CD4-positive, alpha-beta T cell treated with Interleukin-17A for 1 hour (primary cell): ENCODE measurements around the gene TMEM72.

Experiments used
- DNase-seq: peaks from one replicate; pipeline ENCODE4 v3.0.0-alpha.2; 2020

The TMEM72 gene

GRCh38 chr10:44890696-44891563, 20.2 kb upstream of the TMEM72 start:
- DNase-seq, result no peak

- DNase-seq, result no peak
Observed at GRCh38 chr10:44891721-44892120, 19.4 kb upstream of the TMEM72 start.

GRCh38 chr10:44893604-44894468, 17.3 kb upstream of the TMEM72 start:
- no peak for DNase-seq

- no peak for DNase-seq
Observed at GRCh38 chr10:44894691-44895090, 16.4 kb upstream of the TMEM72 start.

GRCh38 chr10:44895280-44895679, 15.9 kb upstream of the TMEM72 start:
- no peak for DNase-seq

- DNase-seq, result no peak
Observed at GRCh38 chr10:44897049-44897448, 14.1 kb upstream of the TMEM72 start.

- no peak for DNase-seq
Observed at GRCh38 chr10:44898665-44899064, 12.5 kb upstream of the TMEM72 start.

GRCh38 chr10:44899450-44900080, 11.6 kb upstream of the TMEM72 start:
- DNase-seq, result no peak

- no peak for DNase-seq
Observed at GRCh38 chr10:44902941-44903545, 8.1 kb upstream of the TMEM72 start.

- no peak for DNase-seq
Observed at GRCh38 chr10:44906486-44906885, 4.7 kb upstream of the TMEM72 start.

GRCh38 chr10:44907556-44907955, 3.6 kb upstream of the TMEM72 start:
- no peak for DNase-seq

GRCh38 chr10:44908066-44908749, 2.9 kb upstream of the TMEM72 start:
- DNase-seq, result no peak

GRCh38 chr10:44908936-44909630, 2.1 kb upstream of the TMEM72 start:
- DNase-seq, result no peak

- DNase-seq, result no peak
Observed at GRCh38 chr10:44909910-44910309, 1.2 kb upstream of the TMEM72 start.

GRCh38 chr10:44910602-44911001, 535 bp upstream of the TMEM72 start:
- DNase-seq, result no peak

- no peak for DNase-seq
Observed at GRCh38 chr10:44911951-44912350, 814 bp downstream of the TMEM72 start.

GRCh38 chr10:44913350-44914081, 2.4 kb downstream of the TMEM72 start:
- peak; percentile 26 for DNase-seq

GRCh38 chr10:44914891-44915290, 3.8 kb downstream of the TMEM72 start:
- DNase-seq, result no peak

GRCh38 chr10:44916429-44916828, 5.3 kb downstream of the TMEM72 start:
- DNase-seq, result no peak

- DNase-seq, result no peak
Observed at GRCh38 chr10:44917848-44918247, 6.7 kb downstream of the TMEM72 start.

- no peak for DNase-seq
Observed at GRCh38 chr10:44920252-44920651, 9.1 kb downstream of the TMEM72 start.
